UCSD-AML1 (cell line): ENCODE results near the gene GCNA.
"Not testable (repeated sequence)": the region's sequence is repeated elsewhere in the genome, so short reads cannot be mapped to it uniquely, and the experiment has no call there.

Experiments
- DNase-seq: peaks from one replicate; lab custom pipeline; 2025; ENCODE audit not compliant: unreplicated experiment; lab: John Stamatoyannopoulos, UW

The GCNA gene

GRCh38 chrX:71637848-71638247, 59.6 kb downstream of the GCNA start:
- DNase-seq: no peak

- no peak for DNase-seq
These were observed 60.2 kb downstream of the GCNA start for GRCh38 chrX:71638409-71638808.

GRCh38 chrX:71640002-71640401, 61.8 kb downstream of the GCNA start:
- DNase-seq: no peak

GRCh38 chrX:71644406-71644805, 66.2 kb downstream of the GCNA start:
- not testable (repeated sequence) for DNase-seq

DNA sequence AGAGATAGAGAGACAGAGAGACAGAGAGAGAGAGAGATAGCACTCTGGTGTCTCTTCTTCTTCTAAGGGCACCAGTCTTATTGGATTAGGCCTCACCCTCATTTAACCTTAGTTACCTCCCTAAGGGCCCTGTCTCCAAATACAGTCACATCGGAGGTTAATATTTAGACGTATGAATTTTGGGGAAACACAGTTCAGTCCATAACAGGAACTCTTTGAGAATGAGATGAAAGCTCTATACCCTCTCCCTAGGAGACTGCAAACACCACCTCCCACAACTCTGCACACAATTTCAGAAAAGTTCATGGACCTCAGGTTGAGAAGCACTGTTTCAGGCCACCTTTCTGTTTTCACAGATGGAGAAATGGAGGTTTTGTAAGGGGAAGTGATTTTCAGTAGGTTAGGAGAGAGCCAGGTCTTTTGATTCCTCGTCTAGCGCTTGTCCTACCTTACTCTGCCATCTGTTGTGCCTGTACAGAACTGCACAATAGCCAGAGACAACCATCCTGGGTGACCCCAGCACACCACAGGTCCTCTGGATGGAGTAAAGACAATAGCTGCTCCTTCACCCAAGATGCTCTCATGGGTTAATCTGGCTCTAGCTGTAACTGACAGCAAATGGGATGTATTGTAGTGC, 72.2 kb downstream of the GCNA start:
- no peak for DNase-seq

DNA sequence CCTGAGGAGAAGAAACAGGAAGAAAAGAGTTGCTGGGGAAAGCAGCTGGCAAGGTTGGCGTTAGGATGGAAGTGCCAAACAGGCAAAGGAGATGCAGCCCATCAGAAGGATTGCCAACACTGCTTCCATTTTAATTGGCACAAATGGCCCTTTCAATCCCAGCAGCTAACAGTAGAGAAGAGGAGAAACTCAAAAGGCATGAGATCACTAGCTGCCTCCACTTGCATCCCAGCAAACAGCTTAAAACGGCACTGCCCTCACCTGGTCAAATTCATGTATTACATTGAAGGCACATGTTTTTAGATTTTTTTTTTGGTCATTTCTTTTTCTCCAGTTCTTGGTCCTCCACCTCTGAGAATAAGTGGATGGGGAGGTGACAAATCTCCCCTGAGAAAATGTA, 74.2 kb downstream of the GCNA start:
- DNase-seq: no peak

GRCh38 chrX:71653344-71653743, 75.1 kb downstream of the GCNA start:
- DNase-seq: no peak

GRCh38 chrX:71657267-71657666, 79.0 kb downstream of the GCNA start:
- no peak for DNase-seq

GRCh38 chrX:71659342-71659741, 81.1 kb downstream of the GCNA start:
- DNase-seq: no peak

- DNase-seq: no peak
These were observed 81.7 kb downstream of the GCNA start for GRCh38 chrX:71659959-71660358.

DNA sequence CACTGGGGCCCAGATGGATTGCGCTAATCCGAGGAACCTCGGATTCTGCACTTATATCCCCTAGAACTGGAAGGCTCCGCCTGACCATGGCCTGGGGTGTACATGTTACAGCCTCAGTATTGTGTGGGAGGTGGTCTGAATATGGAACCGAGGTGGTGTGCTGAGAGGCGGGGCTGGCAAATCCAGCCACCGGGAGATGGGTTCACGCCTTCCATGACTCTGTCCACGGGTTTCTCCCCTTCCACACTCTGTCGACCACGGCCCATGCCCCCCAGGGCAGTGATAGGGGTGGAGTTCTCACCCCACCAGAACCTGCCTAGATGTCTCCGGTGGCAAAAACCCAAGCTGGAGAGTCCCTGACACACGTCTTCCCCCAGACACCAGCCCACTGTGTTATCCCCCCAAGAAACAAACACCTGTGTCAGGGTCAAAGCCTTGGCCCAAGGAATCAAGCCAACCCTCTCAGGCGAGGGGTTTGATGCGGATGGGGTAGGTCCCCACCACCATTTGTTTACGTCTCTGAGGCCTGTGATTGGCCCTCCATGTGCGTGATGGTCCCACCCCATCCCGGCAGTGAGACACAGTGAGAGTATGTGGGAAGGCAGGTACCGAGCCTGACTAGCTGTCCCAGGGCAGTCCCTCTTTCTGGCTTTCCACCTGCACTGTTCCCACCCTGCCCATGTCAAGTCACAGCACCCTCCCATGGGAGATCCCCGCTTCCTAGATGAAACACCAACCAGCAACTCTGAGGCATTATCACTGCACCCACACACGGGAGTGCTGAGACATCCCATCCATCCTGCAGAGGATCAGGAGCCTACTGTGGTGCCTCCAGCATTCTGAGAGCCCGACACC, 82.6 kb downstream of the GCNA start:
- no peak for DNase-seq

GRCh38 chrX:71661919-71662318, 83.7 kb downstream of the GCNA start:
- DNase-seq: no peak

DNA sequence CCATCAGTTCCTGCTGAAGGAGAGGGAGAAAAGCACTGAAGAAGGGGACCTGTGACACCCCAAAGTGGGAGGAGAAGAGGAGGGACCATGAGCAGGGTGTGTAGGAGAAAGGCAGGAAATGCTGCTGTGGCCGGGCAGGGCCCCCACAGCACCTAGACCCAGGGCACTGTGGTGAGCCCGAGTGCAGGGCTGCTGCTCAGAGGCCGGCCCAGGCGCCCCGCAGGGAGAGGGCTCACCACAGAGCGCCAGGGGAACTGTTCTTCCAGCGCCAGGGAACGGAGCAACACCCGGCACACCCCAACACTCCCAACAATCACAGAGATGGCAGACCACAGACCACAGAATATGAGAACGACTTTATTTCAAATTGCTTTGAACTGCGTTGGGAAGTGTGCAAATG, 84.4 kb downstream of the GCNA start:
- not testable (repeated sequence) for DNase-seq
